Lower lobe of right lung (tissue), 2 donors: ENCODE measurements around the gene MTMR10. TPM values are rescaled to one million over a fixed set of nuclear protein-coding genes. Genes with fewer than 3 reads are reported as not detected.

ENCODE experiments used
- ATAC-seq, 2 donors: fragments of 200-7000 bp; cut with Tn5 transposase; one replicate each; pipeline ENCODE4 v1.9.1; 2020 to 2022; ENCODE audit warnings: mild to moderate bottlenecking in 2 of 2, moderate library complexity in 2 of 2
- DNase-seq: peaks from one replicate; pipeline ENCODE4 v3.0.0-alpha.2; 2020
- H3K27ac ChIP-seq: fragments of 200-600 bp; one replicate; pipeline ENCODE4 v1.8.0; 2022
- H3K27me3 ChIP-seq: fragments of 200-600 bp; one replicate; pipeline ENCODE4 v1.8.0; 2022; ENCODE audit warnings: low read depth
- H3K36me3 ChIP-seq: fragments of 200-600 bp; one replicate; pipeline ENCODE4 v1.8.0; 2022; ENCODE audit warnings: mild to moderate bottlenecking
- H3K4me1 ChIP-seq: fragments of 200-600 bp; one replicate; pipeline ENCODE4 v1.8.0; 2022
- H3K4me3 ChIP-seq: fragments of 200-600 bp; one replicate; pipeline ENCODE4 v1.8.0; 2022; ENCODE audit warnings: mild to moderate bottlenecking
- H3K9me3 ChIP-seq: fragments of 200-600 bp; one replicate; pipeline ENCODE4 v1.8.0; 2022
- CTCF ChIP-seq: fragments of 200-600 bp; IDR thresholded peaks from one replicate; pipeline ENCODE4 v1.8.0; 2022; ENCODE audit warnings: antibody characterized with exemption, mild to moderate bottlenecking
- intact Hi-C: fragments of 100-400 bp; cut with DNase I; formaldehyde crosslinking; loops from one replicate; pipeline ENCODE4 v1.11.0; 2022
- long read RNA-seq: library from polyadenylated mRNA; unstranded; transcript quantifications from one replicate; pipeline ENCODE4 v2.0.0, GENCODE V29; 2021
- total RNA-seq: library from RNA; stranded (reverse); fragmentation: NEBNext Ultra II Directional; extraction: Animal tissue kit (Norgen Biotek cat#: 25700); gene quantifications from one replicate; pipeline ENCODE4 v1.2.1, GENCODE V29; 2021
- donor health status: DM: no; HTN: yes; CAD: no; lungs with severe emphysema.

Gene MTMR10
- total RNA-seq, result 42.4 TPM
- long read RNA-seq, full-length matches to known transcripts, result 9 of 23 reads
- long read RNA-seq, partial matches to known transcripts, result 3 of 23 reads
- long read RNA-seq, other reads (novel, unspliced or antisense), result 11 of 23 reads

GRCh38 chr15:30991255-30992235 lies at the start of gene MTMR10:
Gene MTMR10 (minus strand): TSS chr15:30991628. CDS start chr15:30991506, 122 bp downstream.
- Histone ChIP-seq H3K4me1 (peaks cover 40% of the 10 kb centered on the region), H3K9me3 (no peaks in the 10 kb centered on the region), H3K27me3 (no peaks in the 10 kb centered on the region), H3K36me3 (peaks cover 6% of the 10 kb centered on the region), H3K27ac (peak within 1 kb of the TSS; percentile 96), H3K4me3 (peak within 1 kb of the TSS; percentile 81)
- no peak for TF ChIP-seq CTCF
- ATAC-seq (peak; percentile 98 to 99), DNase-seq (peak; percentile 88)
- intact Hi-C loops, result loop anchor here (10.0 kb wide), 1 partner anchor 133 kb away; no protein-coding TSS in a partner anchor

GRCh38 chr15:31040611-31041010 lies 49.2 kb upstream of the MTMR10 start:
- DNase-seq, result no peak
- no peak for ATAC-seq
- intact Hi-C loops, result no loop called here
- H3K9me3 ChIP-seq, result no peaks in the 10 kb centered on the region
- TF ChIP-seq CTCF, result no peak
- H3K27me3 ChIP-seq, result no peaks in the 10 kb centered on the region
- no peaks in the 10 kb centered on the region for H3K4me1 ChIP-seq
- no peak overlapping the region for H3K27ac ChIP-seq
- H3K4me3 ChIP-seq, result no peak overlapping the region
- no peaks in the 10 kb centered on the region for H3K36me3 ChIP-seq

- Histone ChIP-seq H3K4me3 (no peak overlapping the region), H3K36me3 (no peaks in the 10 kb centered on the region), H3K27ac (no peak overlapping the region), H3K4me1 (no peaks in the 10 kb centered on the region), H3K9me3 (no peaks in the 10 kb centered on the region), H3K27me3 (no peaks in the 10 kb centered on the region)
- no peak for ATAC-seq
- DNase-seq, result no peak
- intact Hi-C loops, result no loop called here
- TF ChIP-seq CTCF, result no peak
Measured at GRCh38 chr15:31039961-31040360, 48.5 kb upstream of the MTMR10 start.

- H3K9me3 ChIP-seq, result no peaks in the 10 kb centered on the region
- no peak overlapping the region for H3K27ac ChIP-seq
- no peaks in the 10 kb centered on the region for H3K27me3 ChIP-seq
- DNase-seq, result no peak
- no peak overlapping the region for H3K4me3 ChIP-seq
- intact Hi-C loops, result no loop called here
- no peak for TF ChIP-seq CTCF
- H3K36me3 ChIP-seq, result no peaks in the 10 kb centered on the region
- ATAC-seq, result no peak
- peaks cover 9% of the 10 kb centered on the region for H3K4me1 ChIP-seq
Measured at GRCh38 chr15:31037731-31038477, 46.5 kb upstream of the MTMR10 start.

GRCh38 chr15:31036783-31037182 lies 45.4 kb upstream of the MTMR10 start:
- intact Hi-C loops, result no loop called here
- Histone ChIP-seq H3K27ac (no peak overlapping the region), H3K36me3 (no peaks in the 10 kb centered on the region), H3K4me3 (no peak overlapping the region), H3K4me1 (peaks cover 10% of the 10 kb centered on the region), H3K27me3 (no peaks in the 10 kb centered on the region), H3K9me3 (no peaks in the 10 kb centered on the region)
- ATAC-seq, result peak in 1 of 2 donors; percentile 36
- no peak for TF ChIP-seq CTCF
- DNase-seq, result no peak
